Astrocyte (in vitro differentiated cells and primary cell): Measurements from ENCODE around the gene RANBP3. TPM values are rescaled to one million over a fixed set of nuclear protein-coding genes. Genes with fewer than 3 reads are reported as not detected.

Experiments
- DNase-seq: peaks from one replicate; pipeline ENCODE4 v3.0.0-alpha.2; 2010; ENCODE audit warnings: low read depth
- FAIRE-seq: peaks from 2 replicates; lab custom pipeline; 2011; peaks lifted over from hg19 to GRCh38; lab: Jason Lieb, UNC
- H2AFZ ChIP-seq: 2 replicates; pipeline ENCODE4 v1.6.0; 2012; ENCODE audit warnings: low read depth, low read length, inconsistent platforms
- H3K27ac ChIP-seq: 2 replicates; pipeline ENCODE4 v1.5.1; 2011; ENCODE audit warnings: low read depth, low read length, inconsistent platforms
- H3K27me3 ChIP-seq: 2 replicates; pipeline ENCODE4 v1.6.0; 2011; ENCODE audit warnings: low read length, inconsistent platforms; ENCODE audit not compliant: insufficient read depth
- H3K36me3 ChIP-seq: 2 replicates; pipeline ENCODE4 v1.5.1; 2011; ENCODE audit warnings: low read length, inconsistent platforms; ENCODE audit not compliant: insufficient read depth
- H3K4me1 ChIP-seq: 2 replicates; pipeline ENCODE4 v1.5.1; 2011; ENCODE audit warnings: low read length, inconsistent platforms; ENCODE audit not compliant: insufficient read depth
- H3K4me2 ChIP-seq: 2 replicates; pipeline ENCODE4 v1.6.0; 2012; ENCODE audit warnings: low read length, inconsistent platforms
- H3K4me3 ChIP-seq: 2 replicates; pipeline ENCODE4 v1.5.1; 2011; ENCODE audit warnings: low read depth, mild to moderate bottlenecking, low read length, inconsistent platforms; ENCODE audit not compliant: insufficient read depth
- H3K79me2 ChIP-seq: 2 replicates; pipeline ENCODE4 v1.6.0; 2012; ENCODE audit warnings: mild to moderate bottlenecking, low read length, inconsistent platforms; ENCODE audit not compliant: insufficient read depth
- H3K9ac ChIP-seq: 2 replicates; pipeline ENCODE4 v1.6.0; 2012; ENCODE audit warnings: mild to moderate bottlenecking, low read length, inconsistent platforms
- H3K9me3 ChIP-seq: 2 replicates; pipeline ENCODE4 v1.5.1; 2012; ENCODE audit warnings: low read depth, mild to moderate bottlenecking, low read length, inconsistent platforms; ENCODE audit not compliant: insufficient read depth
- H4K20me1 ChIP-seq: 2 replicates; pipeline ENCODE4 v1.6.0; 2012; ENCODE audit warnings: low read length, inconsistent platforms; ENCODE audit not compliant: insufficient read depth
- H3K27ac Mint-ChIP-seq: one replicate; pipeline ENCODE4 v1.8.0; 2021; ENCODE audit warnings: mild to moderate bottlenecking, mixed read lengths; ENCODE audit not compliant: unreplicated experiment
- H3K27me3 Mint-ChIP-seq: one replicate; pipeline ENCODE4 v1.8.0; 2021; ENCODE audit warnings: low read depth, mixed read lengths; ENCODE audit not compliant: unreplicated experiment
- H3K36me3 Mint-ChIP-seq: one replicate; pipeline ENCODE4 v1.8.0; 2021; ENCODE audit warnings: low read depth, mixed read lengths; ENCODE audit not compliant: unreplicated experiment
- H3K4me1 Mint-ChIP-seq: one replicate; pipeline ENCODE4 v1.8.0; 2021; ENCODE audit warnings: low read depth, mixed read lengths; ENCODE audit not compliant: unreplicated experiment
- H3K4me3 Mint-ChIP-seq: one replicate; pipeline ENCODE4 v1.8.0; 2021; ENCODE audit warnings: mild to moderate bottlenecking, moderate library complexity, mixed read lengths; ENCODE audit not compliant: unreplicated experiment
- H3K9me3 Mint-ChIP-seq: one replicate; pipeline ENCODE4 v1.8.0; 2021; ENCODE audit warnings: mild to moderate bottlenecking, mixed read lengths; ENCODE audit not compliant: unreplicated experiment
- CTCF ChIP-seq: IDR thresholded peaks from 2 replicates; pipeline ENCODE4 v1.5.1; 2011; ENCODE audit warnings: low read depth, mild to moderate bottlenecking, inconsistent platforms, low read length, moderate library complexity; ENCODE audit not compliant: insufficient read depth
- EZH2 ChIP-seq: IDR thresholded peaks from 2 replicates; pipeline ENCODE4 v1.6.1; 2012; ENCODE audit warnings: mild to moderate bottlenecking, low read length, inconsistent platforms; ENCODE audit not compliant: insufficient read depth
- total RNA-seq: library from RNA; stranded (reverse); gene quantifications from 2 replicates; pipeline ENCODE4 v1.2.1, GENCODE V29; 2021

Gene RANBP3
- total RNA-seq, 1 donor from 2014 or later = 70.5 TPM

GRCh38 chr19:5978606-5979552, 939 bp upstream of the RANBP3 start:
- Histone ChIP-seq H2AFZ (peak overlapping the region; percentile 85), H4K20me1 (peaks cover 31% of the 10 kb centered on the region), H3K36me3 (peaks cover 3% of the 10 kb centered on the region), H3K4me3 (peak overlapping the region; percentile 80), H3K4me1 (peaks cover 30% of the 10 kb centered on the region), H3K79me2 (peaks cover 45% of the 10 kb centered on the region), H3K9ac (peak overlapping the region; percentile 97), H3K27ac (peak overlapping the region; percentile 66), H3K27me3 (no peaks in the 10 kb centered on the region), H3K9me3 (no peaks in the 10 kb centered on the region), H3K4me2 (peak overlapping the region; percentile 86)
- Mint-ChIP-seq H3K27me3 (no peaks in the 10 kb centered on the region), H3K36me3 (peaks cover 8% of the 10 kb centered on the region), H3K9me3 (peaks cover 3% of the 10 kb centered on the region), H3K4me3 (peak overlapping the region; percentile 98), H3K4me1 (peaks cover 17% of the 10 kb centered on the region), H3K27ac (no peak overlapping the region)
- FAIRE-seq (no peak), DNase-seq (no peak)
- TF ChIP-seq CTCF = no peak
- no peak for TF ChIP-seq EZH2

DNA sequence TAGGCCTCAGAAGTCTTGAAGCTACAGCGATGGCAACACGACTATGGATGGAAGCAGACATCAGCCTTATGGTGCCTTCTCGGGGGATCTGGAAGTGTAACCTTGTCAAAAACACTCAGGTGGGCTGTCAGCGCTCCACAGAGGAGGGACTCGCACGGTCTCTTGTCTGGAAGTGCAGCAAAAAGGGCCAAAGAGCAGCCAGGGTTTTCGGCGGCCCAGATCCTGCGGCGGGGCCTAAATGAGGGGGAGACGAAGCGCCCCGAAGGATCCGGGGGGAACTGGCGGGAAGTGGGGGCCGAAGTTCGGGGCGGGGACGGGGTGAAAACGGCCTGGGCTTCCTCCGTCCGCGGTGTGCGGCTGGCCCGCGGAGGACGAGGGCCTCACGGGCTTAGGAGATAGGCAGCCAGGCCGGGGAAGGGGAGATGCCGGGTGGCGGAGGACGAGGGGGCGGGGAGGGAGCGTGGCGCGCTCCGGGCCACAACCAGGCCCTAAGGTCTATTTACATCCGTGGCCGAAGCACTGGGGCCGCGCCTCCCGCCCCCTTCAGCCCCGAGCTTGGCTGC, 637 bp downstream of the RANBP3 start:
- Mint-ChIP-seq H3K27me3 (no peaks in the 10 kb centered on the region), H3K4me3 (peak overlapping the region; percentile 98), H3K4me1 (peaks cover 17% of the 10 kb centered on the region), H3K36me3 (peaks cover 8% of the 10 kb centered on the region), H3K9me3 (peaks cover 3% of the 10 kb centered on the region), H3K27ac (peak overlapping the region; percentile 86)
- no peak for DNase-seq
- Histone ChIP-seq H3K4me2 (peak overlapping the region; percentile 92), H4K20me1 (peaks cover 47% of the 10 kb centered on the region), H3K27ac (peak overlapping the region; percentile 75), H3K9ac (peak overlapping the region; percentile 97), H3K4me1 (peaks cover 35% of the 10 kb centered on the region), H3K79me2 (peaks cover 61% of the 10 kb centered on the region), H3K9me3 (no peaks in the 10 kb centered on the region), H3K4me3 (peak overlapping the region; percentile 80), H2AFZ (peak overlapping the region; percentile 84), H3K27me3 (no peaks in the 10 kb centered on the region), H3K36me3 (peaks cover 3% of the 10 kb centered on the region)
- FAIRE-seq = no peak
- no peak for TF ChIP-seq CTCF
- TF ChIP-seq EZH2 = no peak
